Parathyroid adenoma (tissue), 2 donors: ENCODE results near the gene GPR153.

ENCODE experiments used
- H2AFZ ChIP-seq: fragments of 300-600 bp; sonication (generic); one replicate; pipeline ENCODE4 v1.7.0; 2017; ENCODE audit warnings: antibody characterized with exemption, mild to moderate bottlenecking
- H3K27ac ChIP-seq: fragments of 300-600 bp; sonication (generic); one replicate; pipeline ENCODE4 v1.7.0; 2017
- H3K27me3 ChIP-seq: fragments of 300-600 bp; sonication (generic); one replicate; pipeline ENCODE4 v1.7.0; 2017; ENCODE audit warnings: low read length; ENCODE audit not compliant: control insufficient read depth, insufficient read depth
- H3K36me3 ChIP-seq: fragments of 300-600 bp; sonication (generic); one replicate; pipeline ENCODE4 v1.7.0; 2017; ENCODE audit warnings: low read length; ENCODE audit not compliant: control insufficient read depth, insufficient read depth
- H3K4me1 ChIP-seq: fragments of 300-600 bp; sonication (generic); one replicate; pipeline ENCODE4 v1.7.0; 2017; ENCODE audit warnings: control low read depth
- H3K4me2 ChIP-seq: fragments of 300-600 bp; sonication (generic); one replicate; pipeline ENCODE4 v1.7.0; 2017; ENCODE audit warnings: low read length
- H3K4me3 ChIP-seq: fragments of 300-600 bp; sonication (generic); one replicate; pipeline ENCODE4 v1.7.0; 2017; ENCODE audit warnings: low read depth, low read length
- H3K79me2 ChIP-seq: fragments of 300-600 bp; sonication (generic); one replicate; pipeline ENCODE4 v1.7.0; 2017; ENCODE audit warnings: control low read depth
- H3K9ac ChIP-seq: fragments of 300-600 bp; sonication (generic); one replicate; pipeline ENCODE4 v1.7.0; 2017; ENCODE audit warnings: mild to moderate bottlenecking
- H3K9me3 ChIP-seq: fragments of 300-600 bp; sonication (generic); one replicate; pipeline ENCODE4 v1.7.0; 2017; ENCODE audit warnings: low read length; ENCODE audit not compliant: control insufficient read depth
- CTCF ChIP-seq: fragments of 300-600 bp; sonication (generic); IDR thresholded peaks from one replicate; pipeline ENCODE4 v1.7.0; 2017; ENCODE audit warnings: antibody characterized with exemption, mild to moderate bottlenecking
- donor health status: primary hyperparathyroidism.

The GPR153 gene

DNA sequence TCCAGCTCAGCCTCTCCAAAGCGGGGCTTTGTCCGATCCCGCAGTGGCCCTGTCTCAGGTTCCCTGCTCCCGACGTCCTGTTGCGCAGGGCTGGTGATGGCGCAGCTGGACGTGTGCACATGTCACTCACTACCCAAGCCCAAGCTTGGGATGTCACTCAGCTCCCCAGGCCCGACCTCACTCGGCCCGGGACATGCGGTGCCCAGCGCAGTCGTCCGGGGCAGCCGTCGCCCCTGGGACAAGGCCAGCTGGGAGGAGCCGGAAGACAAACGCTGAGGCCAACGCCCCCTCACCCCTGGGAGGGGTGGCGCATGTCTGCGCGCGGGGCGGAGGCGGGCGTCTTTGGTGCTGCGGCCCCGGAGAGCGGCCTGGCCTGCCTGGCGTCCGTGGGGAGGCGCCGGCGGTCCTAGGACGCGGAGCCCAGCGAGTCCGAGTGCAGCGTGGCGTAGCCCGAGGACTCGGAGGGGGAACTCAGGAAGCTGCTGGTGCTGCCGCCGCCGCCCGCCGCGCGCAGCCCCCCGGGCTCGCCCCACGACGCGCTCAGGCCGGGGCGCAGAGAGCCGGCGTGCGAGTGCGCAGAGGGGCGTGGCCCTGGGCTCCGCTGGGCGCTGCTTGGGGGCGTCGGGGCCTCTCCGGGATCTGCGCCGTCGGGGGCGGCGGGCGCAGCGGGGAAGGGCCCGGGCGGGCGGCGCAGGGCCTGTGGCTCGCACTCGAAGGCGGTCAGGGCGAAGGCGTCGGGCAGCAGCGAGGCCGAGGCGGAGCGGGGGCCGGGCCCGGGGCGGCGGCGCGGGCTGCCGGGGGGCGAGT lies 11.8 kb downstream of the GPR153 start:
- Histone ChIP-seq H3K4me2 (no peak overlapping the region), H2AFZ (no peak overlapping the region), H3K27me3 (peaks cover 10% of the 10 kb centered on the region), H3K79me2 (no peaks in the 10 kb centered on the region), H3K9me3 (no peaks in the 10 kb centered on the region), H3K36me3 (no peaks in the 10 kb centered on the region), H3K27ac (no peak overlapping the region), H3K4me3 (no peak overlapping the region), H3K9ac (no peak overlapping the region), H3K4me1 (no peaks in the 10 kb centered on the region)
- no peak for TF ChIP-seq CTCF

GRCh38 chr1:6248161-6248776 lies 12.6 kb downstream of the GPR153 start:
- Histone ChIP-seq H3K9me3 (no peaks in the 10 kb centered on the region), H3K4me1 (no peaks in the 10 kb centered on the region), H3K27ac (no peak overlapping the region), H2AFZ (no peak overlapping the region), H3K27me3 (peaks cover 10% of the 10 kb centered on the region), H3K36me3 (no peaks in the 10 kb centered on the region), H3K9ac (no peak overlapping the region), H3K4me2 (no peak overlapping the region), H3K79me2 (no peaks in the 10 kb centered on the region), H3K4me3 (no peak overlapping the region)
- no peak for TF ChIP-seq CTCF

GRCh38 chr1:6247651-6248050 lies 13.2 kb downstream of the GPR153 start:
- no peak overlapping the region for H2AFZ ChIP-seq
- no peak overlapping the region for H3K27ac ChIP-seq
- H3K4me1 ChIP-seq, result no peaks in the 10 kb centered on the region
- H3K27me3 ChIP-seq, result peaks cover 10% of the 10 kb centered on the region
- no peaks in the 10 kb centered on the region for H3K79me2 ChIP-seq
- TF ChIP-seq CTCF, result no peak
- H3K9ac ChIP-seq, result no peak overlapping the region
- H3K9me3 ChIP-seq, result no peaks in the 10 kb centered on the region
- no peak overlapping the region for H3K4me2 ChIP-seq
- no peaks in the 10 kb centered on the region for H3K36me3 ChIP-seq
- H3K4me3 ChIP-seq, result no peak overlapping the region

- no peaks in the 10 kb centered on the region for H3K79me2 ChIP-seq
- H3K9ac ChIP-seq, result no peak overlapping the region
- H3K36me3 ChIP-seq, result no peaks in the 10 kb centered on the region
- no peak overlapping the region for H3K4me3 ChIP-seq
- no peaks in the 10 kb centered on the region for H3K4me1 ChIP-seq
- no peak overlapping the region for H2AFZ ChIP-seq
- TF ChIP-seq CTCF, result peak; percentile 83
- H3K27me3 ChIP-seq, result peaks cover 14% of the 10 kb centered on the region
- H3K4me2 ChIP-seq, result no peak overlapping the region
- no peaks in the 10 kb centered on the region for H3K9me3 ChIP-seq
- H3K27ac ChIP-seq, result no peak overlapping the region
Observed at GRCh38 chr1:6246497-6247467, 14.1 kb downstream of the GPR153 start.
